GM19099 (cell line): ENCODE results near the gene HNF1A.

Source experiments
- POLR2A ChIP-seq: IDR thresholded peaks from 3 replicates; pipeline ENCODE4 v1.6.1; 2011; ENCODE audit warnings: low read depth; ENCODE audit not compliant: insufficient read length; ENCODE audit errors: extremely low read depth

HNF1A gene

GRCh38 chr12:120950807-120951206 lies 27.5 kb upstream of the HNF1A start:
- TF ChIP-seq POLR2A = no peak

DNA sequence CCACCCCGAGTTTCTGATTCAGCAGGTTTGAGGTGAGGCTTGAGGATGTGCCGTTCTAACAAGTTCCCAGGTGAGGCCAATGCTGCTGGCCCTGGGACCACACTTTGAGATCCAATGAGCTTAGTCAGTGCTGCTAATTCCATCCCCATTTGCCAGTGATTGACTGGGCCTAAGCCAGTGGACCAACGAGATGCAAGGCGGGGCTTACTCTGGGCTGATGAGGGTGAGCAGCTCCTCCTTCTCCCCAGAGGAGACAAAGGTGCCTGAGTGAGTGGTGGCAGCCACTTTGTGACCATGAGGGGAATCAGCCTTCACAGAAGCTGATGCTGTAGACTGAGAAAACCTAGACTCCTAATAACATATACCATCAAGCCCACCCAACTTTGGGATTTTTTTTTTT lies 23.1 kb upstream of the HNF1A start:
- no peak for TF ChIP-seq POLR2A

DNA sequence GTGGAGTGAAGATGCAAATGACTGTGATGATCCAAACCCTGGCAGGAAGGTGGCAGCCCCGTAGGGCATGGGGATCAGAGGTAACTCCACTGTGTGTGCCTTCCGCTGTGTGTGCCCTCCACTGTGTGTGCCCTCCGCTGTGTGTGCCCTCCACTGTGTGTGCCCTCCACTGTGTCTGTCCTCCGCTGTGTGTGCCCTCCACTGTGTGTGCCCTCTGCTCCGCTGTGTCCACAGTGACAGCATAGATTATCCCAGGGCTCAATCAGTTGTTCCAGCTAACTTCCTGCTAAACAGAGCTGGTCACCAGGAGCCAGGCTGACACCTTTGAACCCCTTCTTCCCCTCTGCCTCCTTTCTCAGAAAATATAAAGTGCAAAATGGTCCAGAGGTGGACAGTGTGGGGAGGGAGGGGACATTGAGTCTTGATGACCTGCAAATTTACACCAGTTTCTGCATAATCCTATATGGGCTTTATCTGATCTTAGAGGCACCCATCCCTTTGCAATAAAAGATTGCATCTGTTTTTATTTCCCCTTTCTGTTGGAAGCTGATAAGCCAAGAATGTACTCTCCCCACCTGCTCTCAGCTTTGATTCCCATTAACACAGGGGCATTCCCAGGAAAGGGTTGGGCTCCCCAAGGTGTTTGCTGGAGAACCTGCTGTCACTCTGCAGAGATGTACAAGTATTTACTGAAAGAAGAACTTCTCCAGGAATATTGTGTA lies 21.6 kb upstream of the HNF1A start:
- no peak for TF ChIP-seq POLR2A

DNA sequence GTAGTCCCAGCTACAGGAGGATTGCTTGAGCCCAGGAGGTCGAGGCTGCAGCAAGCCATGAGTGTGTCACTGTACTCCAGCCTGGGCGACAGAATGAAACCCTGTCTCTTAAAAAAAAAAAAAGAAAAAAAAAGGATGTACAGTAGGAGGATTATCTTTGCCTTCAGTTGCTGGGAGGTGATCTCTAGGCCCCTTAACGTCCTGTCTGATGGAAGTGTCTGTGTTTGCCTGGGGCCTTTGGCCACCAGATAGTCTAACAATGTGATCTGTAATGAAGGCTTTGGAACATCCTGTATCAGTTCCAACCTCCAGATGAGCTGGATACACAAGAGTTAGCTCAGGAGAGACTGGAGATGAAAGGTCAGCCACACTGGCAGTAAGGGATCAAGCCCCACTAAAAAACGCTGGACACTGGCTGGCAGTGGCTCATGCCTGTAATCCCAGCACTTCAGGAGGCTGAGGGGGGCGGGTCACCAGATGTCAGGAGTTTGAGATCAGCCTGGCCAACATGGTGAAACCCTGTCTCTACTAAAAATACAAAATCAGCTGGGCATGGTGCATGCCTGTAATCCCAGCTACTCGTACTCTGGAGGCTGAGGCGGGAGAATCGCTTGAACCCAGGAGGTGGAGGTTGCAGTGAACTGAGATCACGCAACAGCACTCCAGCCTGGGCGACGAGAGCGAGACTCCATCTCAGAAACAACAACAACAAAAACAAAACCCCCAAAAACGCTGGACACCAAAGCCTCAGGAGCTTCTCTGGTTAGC lies 19.0 kb upstream of the HNF1A start:
- no peak for TF ChIP-seq POLR2A

DNA sequence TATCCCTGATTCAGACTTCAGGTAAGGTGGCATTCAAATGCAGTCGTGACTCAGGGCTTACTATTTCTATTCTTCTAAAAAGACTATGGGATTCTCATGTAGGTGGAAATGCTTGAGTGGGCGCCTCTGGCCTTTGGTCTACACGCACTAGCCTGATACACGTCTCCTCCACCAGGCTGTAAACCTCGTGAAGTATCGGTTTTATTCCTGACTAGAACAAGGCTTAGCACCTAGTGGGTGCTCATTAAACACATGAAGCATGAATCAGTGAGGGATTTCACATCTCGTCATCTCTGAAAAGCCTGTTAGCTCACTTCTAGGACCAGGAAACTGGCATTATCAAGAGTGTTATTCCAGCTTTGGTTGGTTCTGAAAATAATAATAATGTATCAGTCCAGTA lies 17.7 kb upstream of the HNF1A start:
- TF ChIP-seq POLR2A = no peak

- no peak for TF ChIP-seq POLR2A
These were observed 16.5 kb upstream of the HNF1A start for GRCh38 chr12:120961604-120962531.

DNA sequence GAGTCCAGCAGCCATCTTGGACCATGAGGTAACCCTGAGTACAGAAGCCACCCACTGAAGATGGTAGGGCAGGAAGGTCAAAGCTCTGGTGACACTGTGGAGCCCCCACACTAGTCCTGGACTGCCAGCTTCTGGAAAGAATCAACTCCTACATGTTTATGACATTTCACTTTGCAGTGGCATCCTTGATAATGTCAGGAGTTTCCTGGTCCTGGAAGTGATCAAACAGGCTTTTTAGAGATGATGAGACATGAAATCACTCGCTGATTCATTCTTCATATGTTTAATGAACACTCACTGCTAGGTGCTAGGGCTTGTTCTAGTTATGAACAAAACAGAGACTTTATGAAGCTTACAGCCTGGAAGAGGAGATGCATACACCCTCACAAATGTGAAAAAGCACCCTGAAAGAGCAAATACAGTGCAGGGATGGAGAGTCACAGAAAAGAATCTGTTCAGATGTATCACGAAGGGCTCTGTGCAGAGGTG lies 15.8 kb upstream of the HNF1A start:
- no peak for TF ChIP-seq POLR2A

- no peak for TF ChIP-seq POLR2A
These were observed 14.0 kb upstream of the HNF1A start for GRCh38 chr12:120964298-120964697.

GRCh38 chr12:120965534-120966091 lies 12.7 kb upstream of the HNF1A start:
- TF ChIP-seq POLR2A = no peak

- no peak for TF ChIP-seq POLR2A
These were observed 8.0 kb upstream of the HNF1A start for GRCh38 chr12:120970310-120970709.

DNA sequence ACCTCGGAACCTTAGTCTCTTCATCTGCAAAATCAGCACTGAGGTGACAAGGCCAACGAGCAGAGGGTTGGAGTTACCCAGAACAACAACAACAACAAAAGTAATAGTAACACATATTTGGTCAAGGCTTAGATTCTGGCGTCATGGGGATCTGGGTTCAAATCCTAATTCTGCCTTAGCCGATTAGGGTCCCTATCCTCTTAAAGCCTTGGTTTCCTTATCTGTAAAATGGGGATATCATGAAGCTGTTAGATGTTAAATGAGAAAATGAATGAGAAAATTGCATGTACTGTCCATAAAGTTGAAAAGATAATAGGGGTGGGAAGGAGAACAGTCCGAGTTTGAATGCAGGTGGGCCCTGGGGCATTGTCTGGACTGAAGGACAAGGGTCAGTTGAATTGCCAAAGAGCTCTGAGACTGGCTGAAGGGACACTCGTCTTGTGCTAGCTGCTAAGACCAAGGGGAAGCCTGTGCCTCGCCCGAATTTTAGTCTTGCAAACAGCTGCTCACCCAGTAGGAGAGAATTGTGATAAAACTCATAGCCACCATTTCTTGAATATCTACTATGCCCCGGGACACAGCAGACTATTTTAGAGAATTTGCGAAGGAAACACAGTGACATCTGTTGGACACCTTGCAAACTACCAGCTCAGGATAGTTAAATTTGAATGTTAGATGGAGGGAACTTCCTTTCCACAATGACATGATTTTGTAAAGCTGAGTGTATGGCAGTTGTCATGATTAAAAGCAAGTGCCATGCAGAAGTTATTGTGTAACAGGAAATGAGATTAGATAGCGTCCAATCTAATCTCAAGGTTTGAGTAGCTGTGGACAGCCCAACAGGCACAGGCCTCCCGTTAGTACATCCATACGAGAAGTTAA lies 6.8 kb upstream of the HNF1A start:
- TF ChIP-seq POLR2A = no peak

DNA sequence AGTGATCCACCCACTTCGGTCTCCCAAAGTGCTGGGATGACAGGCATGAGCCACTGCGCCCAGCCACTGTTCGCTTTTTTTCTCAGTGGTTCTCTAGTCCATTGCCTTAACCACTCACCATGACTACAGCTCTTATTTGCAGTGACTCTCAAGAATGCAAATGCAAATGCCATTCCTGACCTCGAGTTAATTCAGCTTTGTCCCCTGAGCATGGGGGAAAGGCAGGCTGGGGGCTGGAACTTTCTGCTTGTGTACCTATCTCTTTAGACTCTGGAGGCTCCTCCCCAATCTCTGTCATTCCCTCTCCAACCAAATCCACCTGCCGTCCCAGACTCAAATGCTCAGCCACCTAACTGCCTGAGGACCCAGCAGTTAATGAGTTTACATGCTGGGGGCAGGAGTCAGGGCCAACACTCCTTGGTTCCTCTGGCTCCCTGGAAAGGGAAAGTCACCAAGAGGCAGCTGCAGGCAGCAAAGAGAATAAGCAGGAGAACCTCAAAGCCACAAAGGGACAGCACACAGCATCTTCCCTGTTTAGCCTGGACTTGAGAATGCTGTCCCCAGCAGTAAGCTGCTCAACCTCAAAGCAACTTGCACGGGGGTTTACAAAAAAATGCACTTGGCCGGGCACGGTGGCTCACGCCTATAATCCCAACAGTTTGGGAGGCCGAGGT lies 5.3 kb upstream of the HNF1A start:
- no peak for TF ChIP-seq POLR2A

DNA sequence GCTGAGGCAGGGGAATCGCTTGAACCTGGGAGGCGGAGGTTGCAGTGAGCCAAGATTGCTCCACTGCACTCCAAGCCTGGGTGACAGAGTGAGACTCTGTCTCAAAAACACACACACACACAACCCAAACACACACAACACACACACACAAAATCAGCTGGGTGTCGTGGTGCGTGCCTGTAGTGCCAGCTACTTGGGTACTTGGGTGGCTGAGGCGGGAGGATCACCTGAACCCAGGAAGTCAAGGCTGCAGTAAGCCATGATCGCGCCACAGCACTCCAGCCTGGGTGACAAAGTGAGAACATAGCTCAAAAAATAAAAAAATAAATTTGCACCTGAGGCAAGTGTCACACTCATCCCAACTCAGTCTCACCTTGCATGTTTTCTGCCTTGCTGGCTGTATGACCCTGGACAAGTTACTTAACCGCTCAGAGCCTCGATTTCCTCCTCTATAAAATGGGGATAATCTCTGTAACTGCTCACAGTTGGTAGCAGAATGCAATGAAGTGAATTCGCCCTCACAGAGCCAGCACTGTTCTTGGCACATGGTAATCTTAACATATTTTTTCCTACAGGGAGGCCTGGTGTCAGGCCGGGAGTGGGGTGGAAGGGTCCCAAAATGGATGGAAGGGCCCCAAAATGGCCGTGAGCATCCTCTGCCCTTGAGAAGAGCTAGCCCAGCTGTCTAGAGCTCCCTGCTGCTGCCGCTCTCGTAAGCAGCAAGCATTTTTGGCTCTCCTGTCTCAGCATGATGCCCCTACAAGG lies 630 bp upstream of the HNF1A start:
- no peak for TF ChIP-seq POLR2A
